OCI-LY7 (cell line): ENCODE measurements around the gene LRP3. TPM values are rescaled to one million over a fixed set of nuclear protein-coding genes. Genes with fewer than 3 reads are reported as not detected.

ENCODE experiments used
- BruUV-seq: library from RNA; stranded (reverse); fragments of 400-500 nt; replicated peaks from 2 replicates; lab custom pipeline; 2021; lab: Mats Ljungman, UMichigan
- CTCF ChIA-PET: fragments of 300-600 bp; sonication (Branson Sonifier 250); formaldehyde crosslinking; loops from one replicate; lab custom pipeline; 2022; ENCODE audit warnings: antibody characterized with exemption; ENCODE audit not compliant: unreplicated experiment; lab: Charles Lee
- POLR2A ChIA-PET: fragments of 300-600 bp; sonication (Branson Sonifier 250); formaldehyde crosslinking; loops from one replicate; lab custom pipeline; 2022; ENCODE audit warnings: antibody characterized with exemption; lab: Charles Lee
- DNase-seq: peaks from one replicate; pipeline ENCODE4 v3.0.0-alpha.2; 2015; ENCODE audit warnings: low spot score
- H2AFZ ChIP-seq: fragments of 200-600 bp; sonication (generic), shearing (Covaris generic); 2 replicates; pipeline ENCODE4 v1.6.1; 2014; ENCODE audit warnings: mild to moderate bottlenecking, antibody characterized with exemption, low read length, moderate library complexity
- H3K27ac ChIP-seq: fragments of 200-600 bp; sonication (generic); 2 replicates; pipeline ENCODE4 v1.5.1; 2014; ENCODE audit warnings: mixed run types, low read depth, mild to moderate bottlenecking, moderate library complexity, low read length, inconsistent platforms; ENCODE audit not compliant: poor library complexity, severe bottlenecking
- H3K36me3 ChIP-seq: fragments of 200-600 bp; sonication (generic); 2 replicates; pipeline ENCODE4 v1.6.1; 2014; ENCODE audit warnings: mild to moderate bottlenecking, antibody characterized with exemption, low read length, moderate library complexity, mixed read lengths; ENCODE audit not compliant: insufficient read depth
- H3K4me1 ChIP-seq: fragments of 200-600 bp; sonication (generic); 2 replicates; pipeline ENCODE4 v1.5.1; 2014; ENCODE audit warnings: mild to moderate bottlenecking, low read length; ENCODE audit not compliant: insufficient read depth, poor library complexity, severe bottlenecking
- H3K4me2 ChIP-seq: fragments of 200-600 bp; sonication (generic); 2 replicates; pipeline ENCODE4 v1.6.1; 2014; ENCODE audit warnings: mild to moderate bottlenecking, low read length
- H3K4me3 ChIP-seq: fragments of 200-600 bp; sonication (generic); 2 replicates; pipeline ENCODE4 v1.5.1; 2014; ENCODE audit warnings: mild to moderate bottlenecking, low read depth, low read length; ENCODE audit not compliant: poor library complexity, severe bottlenecking
- H3K79me2 ChIP-seq: fragments of 200-600 bp; sonication (generic); 2 replicates; pipeline ENCODE4 v1.6.1; 2016; ENCODE audit warnings: low read depth, mild to moderate bottlenecking, low read length, moderate library complexity, mixed read lengths; ENCODE audit not compliant: insufficient read depth
- H3K9me2 ChIP-seq: fragments of 200-600 bp; sonication (generic); 2 replicates; pipeline ENCODE4 v1.6.1; 2016; ENCODE audit warnings: mild to moderate bottlenecking, low read length, mixed read lengths; ENCODE audit not compliant: insufficient read depth
- H3K9me3 ChIP-seq: fragments of 200-600 bp; sonication (generic); 2 replicates; pipeline ENCODE4 v1.6.1; 2014; ENCODE audit warnings: mild to moderate bottlenecking, mixed run types, low read length, mixed read lengths
- H4K20me1 ChIP-seq: fragments of 200-600 bp; sonication (generic); 2 replicates; pipeline ENCODE4 v1.6.1; 2014; ENCODE audit warnings: mild to moderate bottlenecking, antibody characterized with exemption, low read length, moderate library complexity, mixed read lengths; ENCODE audit not compliant: insufficient read depth
- CTCF ChIP-seq: fragments of 200-600 bp; sonication (generic); conservative IDR thresholded peaks from 2 replicates; pipeline ENCODE4 v1.5.1; 2014; ENCODE audit warnings: mild to moderate bottlenecking, antibody characterized with exemption, low read length, moderate library complexity, mixed read lengths
- EZH2phosphoT487 ChIP-seq: fragments of 200-600 bp; sonication (generic); IDR thresholded peaks from 2 replicates; pipeline ENCODE4 v1.6.1; 2018; ENCODE audit warnings: low read depth, borderline replicate concordance, mild to moderate bottlenecking, mixed run types, antibody characterized with exemption, low read length, moderate library complexity, mixed read lengths
- intact Hi-C: fragments of 100-400 bp; cut with micrococcal nuclease; formaldehyde crosslinking; loops from one replicate; pipeline ENCODE4 v1.10.0; 2022; ENCODE audit not compliant: unreplicated experiment
- total RNA-seq, 2 experiments: library from RNA; depleted of rRNA in 1 of 2; stranded (reverse); fragments of >200 nt in 1 of 2; shearing (Covaris generic) in 1 of 2; gene quantifications; 2 replicates each; pipeline ENCODE4 v1.2.3, GENCODE V29; 2014 to 2022

Gene LRP3
- total RNA-seq, 2 experiments from 2014 or later: not detected

- no peaks in the 10 kb centered on the region for H3K9me2 ChIP-seq
- H3K4me3 ChIP-seq: no peak overlapping the region
- H3K9me3 ChIP-seq: no peaks in the 10 kb centered on the region
- DNase-seq: no peak
- TF ChIP-seq CTCF (no peak), EZH2phosphoT487 (no peak)
- H3K36me3 ChIP-seq: no peaks in the 10 kb centered on the region
- H3K79me2 ChIP-seq: no peaks in the 10 kb centered on the region
- no peak overlapping the region for H2AFZ ChIP-seq
- intact Hi-C loops: no loop called here
- ChIA-PET POLR2A (no interaction called here), CTCF (interaction anchor here (0.6 kb wide), 1 partner anchor 120 kb away, joined by 3 read pairs; no protein-coding TSS in a partner anchor)
- BruUV-seq: no TSS peak
- H3K4me2 ChIP-seq: no peak overlapping the region
- no peak overlapping the region for H3K27ac ChIP-seq
- no peaks in the 10 kb centered on the region for H3K4me1 ChIP-seq
- no peaks in the 10 kb centered on the region for H4K20me1 ChIP-seq
These were observed 7.9 kb downstream of the LRP3 start for GRCh38 chr19:33201886-33202545.

- H3K79me2 ChIP-seq: no peaks in the 10 kb centered on the region
- BruUV-seq: no TSS peak
- no peak overlapping the region for H3K27ac ChIP-seq
- no peak overlapping the region for H3K4me3 ChIP-seq
- H3K9me3 ChIP-seq: no peaks in the 10 kb centered on the region
- CTCF ChIA-PET: no interaction called here
- no peaks in the 10 kb centered on the region for H4K20me1 ChIP-seq
- no peak for DNase-seq
- POLR2A ChIA-PET: no interaction called here
- intact Hi-C loops: no loop called here
- no peak overlapping the region for H2AFZ ChIP-seq
- H3K4me2 ChIP-seq: no peak overlapping the region
- H3K4me1 ChIP-seq: no peaks in the 10 kb centered on the region
- no peaks in the 10 kb centered on the region for H3K36me3 ChIP-seq
- no peak for TF ChIP-seq EZH2phosphoT487
- TF ChIP-seq CTCF: no peak
- no peaks in the 10 kb centered on the region for H3K9me2 ChIP-seq
These were observed 8.7 kb downstream of the LRP3 start for GRCh38 chr19:33202546-33203507.
